Measurements from ENCODE around the gene TNK2. TPM values are rescaled to one million over a fixed set of nuclear protein-coding genes. Genes with fewer than 3 reads are reported as not detected.

TNK2 gene
- total RNA-seq, 4 donors from 2014 or later: 40.5 to 54.0 (median 49.3) TPM

- Histone ChIP-seq H3K4me1 (peaks cover 69 to 79% of the 10 kb centered on the region in 2 donors), H3K27me3 (no peaks in the 10 kb centered on the region), H3K27ac (peak overlapping the region; percentile 95 to 99 (median 98)), H3K36me3 (no peaks in the 10 kb centered on the region), H3K9me3 (no peaks in the 10 kb centered on the region), H3K4me3 (peak overlapping the region in 1 of 4 donors; percentile 2)
- TF ChIP-seq POLR2A (IDR thresholded peaks at IDR 0.05) (no peak), CTCF (IDR thresholded peaks at IDR 0.05 in 4 of 5, conservative IDR thresholded peaks at IDR 0.05 in 1 of 5) (no peak)
- DNase-seq: peak in 1 of 2 donors; percentile 24
- in situ Hi-C loops (cut with MboI; ENCODE audit: low sequenced_read_pairs in 4 of 4) (loop anchor here in 2 of 4 donors (5.0 kb wide), 1 partner anchor 38 kb away; no protein-coding TSS in a partner anchor), intact Hi-C loops (cut with DNase I; ENCODE audit: low total_unique reads) (no loop called here)
- ATAC-seq: no peak
These were observed 8.5 kb downstream of the TNK2 start for GRCh38 chr3:195899701-195900435.

GRCh38 chr3:195897853-195898415 is 10.4 kb downstream of the TNK2 start:
- Histone ChIP-seq H3K4me1 (peaks cover 72 to 88% of the 10 kb centered on the region in 2 donors), H3K27me3 (no peaks in the 10 kb centered on the region), H3K9me3 (no peaks in the 10 kb centered on the region), H3K4me3 (no peak overlapping the region), H3K27ac (peak overlapping the region; percentile 33 to 99 (median 46)), H3K36me3 (no peaks in the 10 kb centered on the region)
- ATAC-seq: no peak
- TF ChIP-seq POLR2A (IDR thresholded peaks at IDR 0.05) (no peak), CTCF (IDR thresholded peaks at IDR 0.05 in 4 of 5, conservative IDR thresholded peaks at IDR 0.05 in 1 of 5) (no peak)
- in situ Hi-C loops (cut with MboI; ENCODE audit: low sequenced_read_pairs in 4 of 4) (loop anchor here in 2 of 4 donors (5.0 kb wide), 1 partner anchor 36 kb away; no protein-coding TSS in a partner anchor), intact Hi-C loops (cut with DNase I; ENCODE audit: low total_unique reads) (no loop called here)
- no peak for DNase-seq

GRCh38 chr3:195897081-195897852 is 11.1 kb downstream of the TNK2 start:
- H3K27ac ChIP-seq: peak overlapping the region; percentile 91 to 99 (median 92)
- H3K4me3 ChIP-seq: peak overlapping the region in 2 of 4 donors; percentile 73 to 78
- ATAC-seq (no peak), DNase-seq (peak in 1 of 2 donors; percentile 67)
- no peaks in the 10 kb centered on the region for H3K27me3 ChIP-seq
- no peaks in the 10 kb centered on the region for H3K9me3 ChIP-seq
- no peak for TF ChIP-seq POLR2A (IDR thresholded peaks at IDR 0.05)
- no peak for TF ChIP-seq CTCF (IDR thresholded peaks at IDR 0.05 in 4 of 5, conservative IDR thresholded peaks at IDR 0.05 in 1 of 5)
- intact Hi-C loops (cut with DNase I; ENCODE audit: low total_unique reads): no loop called here
- H3K4me1 ChIP-seq: peaks cover 70 to 87% of the 10 kb centered on the region in 2 donors
- no peaks in the 10 kb centered on the region for H3K36me3 ChIP-seq
- in situ Hi-C loops (cut with MboI; ENCODE audit: low sequenced_read_pairs in 4 of 4): loop anchor here in 2 of 4 donors (5.0 kb wide), 1 partner anchor 35 kb away; no protein-coding TSS in a partner anchor

- ATAC-seq (peak; percentile 5 to 8), DNase-seq (peak in 1 of 2 donors; percentile 45)
- Histone ChIP-seq H3K27ac (peak overlapping the region; percentile 91 to 99 (median 92)), H3K4me3 (peak overlapping the region; percentile 73 to 89 (median 78)), H3K36me3 (no peaks in the 10 kb centered on the region), H3K4me1 (peaks cover 72 to 87% of the 10 kb centered on the region in 2 donors), H3K9me3 (no peaks in the 10 kb centered on the region), H3K27me3 (no peaks in the 10 kb centered on the region)
- in situ Hi-C loops (cut with MboI; ENCODE audit: low sequenced_read_pairs in 4 of 4): loop anchor here in 2 of 4 donors (5.0 kb wide), 1 partner anchor 34 kb away; no protein-coding TSS in a partner anchor
- intact Hi-C loops (cut with DNase I; ENCODE audit: low total_unique reads): no loop called here
- no peak for TF ChIP-seq CTCF (IDR thresholded peaks at IDR 0.05 in 4 of 5, conservative IDR thresholded peaks at IDR 0.05 in 1 of 5)
- no peak for TF ChIP-seq POLR2A (IDR thresholded peaks at IDR 0.05)
These were observed 11.8 kb downstream of the TNK2 start for GRCh38 chr3:195896361-195897080.

Data from gastrocnemius medialis (tissue), 4 donors.